Esophagus squamous epithelium (tissue), 5 donors: ENCODE results near the gene MRPL43. TPM values are rescaled to one million over a fixed set of nuclear protein-coding genes. Genes with fewer than 3 reads are reported as not detected.

Experiments used
- DNase-seq: peaks from one replicate; lab custom pipeline; 2025; lab: John Stamatoyannopoulos, UW
- H3K27ac ChIP-seq, 4 donors: fragments of 200-600 bp; sonication (generic); one replicate each; pipeline ENCODE4 v1.5.1; 2016 to 2019; ENCODE audit warnings: mild to moderate bottlenecking in 1 of 4
- H3K27me3 ChIP-seq, 4 donors: fragments of 200-600 bp; sonication (generic); 1 replicate in 3 of 4; 2 replicates in 1 of 4; pipeline versions ENCODE4 v1.5.1 to v1.6.0; 2017 to 2021; ENCODE audit warnings: antibody characterized with exemption in 1 of 4
- H3K36me3 ChIP-seq, 3 donors: fragments of 200-600 bp; sonication (generic); one replicate each; pipeline ENCODE4 v1.5.1; 2016 to 2019
- H3K4me1 ChIP-seq, 3 donors: fragments of 200-600 bp; sonication (generic); one replicate each; pipeline ENCODE4 v1.5.1; 2017 to 2019
- H3K4me3 ChIP-seq, 4 donors: fragments of 200-600 bp; sonication (generic); 1 replicate in 3 of 4; 2 replicates in 1 of 4; pipeline ENCODE4 v1.5.1; 2016 to 2019; ENCODE audit warnings: mild to moderate bottlenecking in 2 of 4, moderate library complexity in 1 of 4
- H3K9me3 ChIP-seq, 3 donors: fragments of 200-600 bp; sonication (generic); one replicate each; pipeline ENCODE4 v1.5.1; 2016 to 2019
- POLR2A ChIP-seq, 4 donors: fragments of 450-650 bp; IDR thresholded peaks; one replicate each; pipeline ENCODE4 v1.6.1; 2017; ENCODE audit warnings: antibody characterized with exemption in 4 of 4, mild to moderate bottlenecking in 4 of 4, moderate library complexity in 3 of 4
- WGBS, 2 donors: methylation state at CpG; one replicate each; pipeline ENCODE4 v1.1.5; 2018; 5-methylcytosine and 5-hydroxymethylcytosine counted together
- intact Hi-C: fragments of 100-400 bp; cut with DNase I; formaldehyde crosslinking; loops from one replicate; pipeline ENCODE4 v1.15.0; 2022
- small RNA-seq, 4 donors: library from RNA; depleted of rRNA; stranded (forward); fragments of <200 nt; gene quantifications; one replicate each; pipeline ENCODE3, GENCODE V24; 2016
- total RNA-seq, 4 donors: library from RNA; depleted of rRNA; stranded (reverse); fragments of >200 nt; gene quantifications; one replicate each; pipeline ENCODE4 v1.1.0, GENCODE V29; 2016
- TF ChIP-seq, protein P1 (sequence below), 6 experiments: fragments of 450-650 bp in 4 of 6; fragments of 200-600 bp in 2 of 6; sonication (generic) in 2 of 6; IDR thresholded peaks; one replicate each; pipeline ENCODE4 v1.5.1; 2016 to 2019; ENCODE audit warnings: antibody characterized with exemption in 6 of 6, mild to moderate bottlenecking in 4 of 6, moderate library complexity in 4 of 6
- donor health status: DM: yes; HTN: yes; CAD: no.

MRPL43 gene
- total RNA-seq, 4 donors from 2014 or later, result 52.7 to 71.9 (median 60.7) TPM

DNA sequence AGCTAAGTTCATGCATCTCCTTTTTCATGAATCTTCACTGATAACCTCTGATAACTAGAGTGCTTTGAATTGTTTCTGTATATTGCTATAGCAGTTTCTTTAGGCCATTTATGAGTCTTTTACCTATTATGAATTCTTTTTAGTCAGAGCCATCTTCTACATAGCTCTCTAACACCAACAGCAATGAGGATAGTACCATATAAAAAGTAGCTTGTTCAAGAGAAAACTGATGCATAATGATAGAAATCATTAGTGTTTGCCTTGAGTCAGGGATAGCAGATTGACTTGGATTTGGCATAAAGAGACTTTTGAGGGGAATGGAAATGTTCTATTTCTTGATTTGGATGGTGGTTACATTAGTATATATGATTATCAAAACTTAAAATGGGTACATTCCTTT is 43.8 kb downstream of the MRPL43 start:
- H3K27me3 ChIP-seq, result no peaks in the 10 kb centered on the region
- no peak for TF ChIP-seq POLR2A (IDR thresholded peaks at IDR 0.05)
- TF ChIP-seq, protein P1, sequence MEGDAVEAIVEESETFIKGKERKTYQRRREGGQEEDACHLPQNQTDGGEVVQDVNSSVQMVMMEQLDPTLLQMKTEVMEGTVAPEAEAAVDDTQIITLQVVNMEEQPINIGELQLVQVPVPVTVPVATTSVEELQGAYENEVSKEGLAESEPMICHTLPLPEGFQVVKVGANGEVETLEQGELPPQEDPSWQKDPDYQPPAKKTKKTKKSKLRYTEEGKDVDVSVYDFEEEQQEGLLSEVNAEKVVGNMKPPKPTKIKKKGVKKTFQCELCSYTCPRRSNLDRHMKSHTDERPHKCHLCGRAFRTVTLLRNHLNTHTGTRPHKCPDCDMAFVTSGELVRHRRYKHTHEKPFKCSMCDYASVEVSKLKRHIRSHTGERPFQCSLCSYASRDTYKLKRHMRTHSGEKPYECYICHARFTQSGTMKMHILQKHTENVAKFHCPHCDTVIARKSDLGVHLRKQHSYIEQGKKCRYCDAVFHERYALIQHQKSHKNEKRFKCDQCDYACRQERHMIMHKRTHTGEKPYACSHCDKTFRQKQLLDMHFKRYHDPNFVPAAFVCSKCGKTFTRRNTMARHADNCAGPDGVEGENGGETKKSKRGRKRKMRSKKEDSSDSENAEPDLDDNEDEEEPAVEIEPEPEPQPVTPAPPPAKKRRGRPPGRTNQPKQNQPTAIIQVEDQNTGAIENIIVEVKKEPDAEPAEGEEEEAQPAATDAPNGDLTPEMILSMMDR (IDR thresholded peaks at IDR 0.05), result no peak
- intact Hi-C loops, result no loop called here
- no peaks in the 10 kb centered on the region for H3K4me1 ChIP-seq
- H3K9me3 ChIP-seq, result no peaks in the 10 kb centered on the region
- H3K36me3 ChIP-seq, result peaks cover 18 to 100% (median 37%) of the 10 kb centered on the region in 3 donors
- H3K27ac ChIP-seq, result no peak overlapping the region
- no peak for DNase-seq
- H3K4me3 ChIP-seq, result no peak overlapping the region

DNA sequence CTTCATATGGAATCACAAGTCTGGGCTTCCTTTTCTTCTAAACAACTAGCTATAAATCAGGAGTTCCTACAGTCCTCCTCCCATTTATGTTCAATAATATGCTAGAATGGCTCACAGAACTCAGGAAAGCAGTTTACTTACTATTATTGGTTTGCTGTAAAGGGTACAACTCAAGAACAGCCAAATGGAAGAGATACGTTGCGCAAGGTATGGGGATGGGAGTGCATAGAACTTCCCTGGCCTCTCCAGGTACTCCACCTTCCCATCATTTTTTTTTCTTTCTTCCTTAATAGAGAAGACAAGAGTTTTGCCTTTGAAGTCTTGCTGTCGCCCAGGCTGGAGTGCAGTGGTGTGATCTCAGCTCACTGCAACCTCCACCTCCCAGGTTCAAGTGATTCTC is 45.1 kb downstream of the MRPL43 start:
- intact Hi-C loops, result no loop called here

DNA sequence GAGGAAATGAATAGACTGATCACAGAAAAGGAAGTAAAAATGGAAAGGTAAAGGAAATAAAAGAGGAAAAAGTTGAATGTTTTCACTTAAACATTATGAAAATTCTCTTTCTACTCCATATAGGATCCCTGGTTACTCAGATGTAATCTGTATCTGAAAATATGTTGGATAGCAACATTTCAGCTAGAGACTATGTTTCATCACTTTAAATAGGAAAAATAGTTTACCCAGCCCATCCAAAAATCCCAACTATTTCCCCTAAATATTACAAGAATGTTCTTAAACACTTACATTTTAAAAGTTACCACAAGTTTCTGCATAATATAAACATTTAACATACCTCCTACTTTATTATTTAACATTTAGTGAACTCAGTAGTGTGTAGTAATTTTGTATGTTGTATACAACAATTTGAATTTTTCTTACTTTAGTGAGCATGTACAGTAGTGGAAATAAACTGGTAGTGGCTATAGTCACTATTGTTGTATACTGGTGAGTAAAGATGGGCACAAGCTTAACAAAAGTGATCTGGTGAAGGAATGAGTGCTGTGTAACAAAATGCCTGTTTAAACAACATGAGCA is 47.4 kb downstream of the MRPL43 start:
- Histone ChIP-seq H3K9me3 (no peaks in the 10 kb centered on the region), H3K36me3 (peaks cover 18 to 100% (median 24%) of the 10 kb centered on the region in 3 donors), H3K27me3 (no peaks in the 10 kb centered on the region), H3K27ac (no peak overlapping the region), H3K4me1 (no peaks in the 10 kb centered on the region), H3K4me3 (no peak overlapping the region)
- no peak for TF ChIP-seq POLR2A (IDR thresholded peaks at IDR 0.05)
- TF ChIP-seq, protein P1 (IDR thresholded peaks at IDR 0.05), result no peak
- intact Hi-C loops, result no loop called here
- DNase-seq, result no peak

More for the DNA sequence above, 45.1 kb downstream of the MRPL43 start:
- Histone ChIP-seq H3K4me1 (no peaks in the 10 kb centered on the region), H3K36me3 (peaks cover 18 to 100% (median 33%) of the 10 kb centered on the region in 3 donors), H3K27ac (no peak overlapping the region), H3K9me3 (no peaks in the 10 kb centered on the region), H3K4me3 (no peak overlapping the region), H3K27me3 (no peaks in the 10 kb centered on the region)
- no peak for DNase-seq
- TF ChIP-seq, protein P1 (IDR thresholded peaks at IDR 0.05), result no peak
- no peak for TF ChIP-seq POLR2A (IDR thresholded peaks at IDR 0.05)
- 91 to 96% methylated on average over 3 of the region's 3 CpGs for WGBS, 2 donors

Small RNAs within 50 kb of the gene (small RNA-seq; reads per million reads assigned to genes)
- 0 reads per million in 4 donors for gene MIR608

Other genes with a start within 250 kb of the MRPL43 start
- gene PAX2, start 241.9 kb downstream of the MRPL43 start, total RNA-seq, result not detected
- 10 to 100 TPM; 12.1 to 24.8 (median 13.5) TPM for gene SLF2, start 74.5 kb downstream of the MRPL43 start, total RNA-seq
- gene SEMA4G, start 18.0 kb downstream of the MRPL43 start, total RNA-seq, result 1 to 10 TPM in 3 of 4 donors, under 1 TPM in 1; 0.44 to 4.1 (median 1.3) TPM
- 10 to 100 TPM in 1 of 4 donors, 1 to 10 TPM in 3; 5.0 to 13.9 (median 6.5) TPM for gene TWNK, start within 50 bp of the MRPL43 start, total RNA-seq
- gene LZTS2, start 12.3 kb upstream of the MRPL43 start, total RNA-seq, result 10 to 100 TPM; 26.7 to 55.2 (median 41.4) TPM
- under 1 TPM in 3 of 4 donors, not detected in 1; 0.19 to 0.29 (median 0.26) TPM for gene PDZD7, start 43.6 kb upstream of the MRPL43 start, total RNA-seq
- 10 to 100 TPM in 2 of 4 donors, 1 to 10 TPM in 2; 3.9 to 30.7 (median 9.4) TPM for gene SFXN3, start 43.7 kb upstream of the MRPL43 start, total RNA-seq
- 1 to 10 TPM in 2 of 4 donors, under 1 TPM in 1, not detected in 1; 0.47 to 1.4 (median 1.1) TPM for gene KAZALD1, start 74.5 kb upstream of the MRPL43 start, total RNA-seq
- gene TLX1, start 143.8 kb upstream of the MRPL43 start, total RNA-seq, result not detected
- not detected for gene LBX1, start 242.0 kb upstream of the MRPL43 start, total RNA-seq